Middle frontal gyrus (tissue), 1 donor: Measurements from ENCODE around the gene EXO5.
"Not testable (repeated sequence)": the region's sequence is repeated elsewhere in the genome, so short reads cannot be mapped to it uniquely, and the experiment has no call there.

Experiments used
- DNase-seq: peaks from one replicate; pipeline ENCODE4 v3.0.0-alpha.2; 2015; ENCODE audit warnings: low spot score; ENCODE audit errors: extremely low spot score

EXO5 gene, protein sequence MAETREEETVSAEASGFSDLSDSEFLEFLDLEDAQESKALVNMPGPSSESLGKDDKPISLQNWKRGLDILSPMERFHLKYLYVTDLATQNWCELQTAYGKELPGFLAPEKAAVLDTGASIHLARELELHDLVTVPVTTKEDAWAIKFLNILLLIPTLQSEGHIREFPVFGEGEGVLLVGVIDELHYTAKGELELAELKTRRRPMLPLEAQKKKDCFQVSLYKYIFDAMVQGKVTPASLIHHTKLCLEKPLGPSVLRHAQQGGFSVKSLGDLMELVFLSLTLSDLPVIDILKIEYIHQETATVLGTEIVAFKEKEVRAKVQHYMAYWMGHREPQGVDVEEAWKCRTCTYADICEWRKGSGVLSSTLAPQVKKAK

DNA sequence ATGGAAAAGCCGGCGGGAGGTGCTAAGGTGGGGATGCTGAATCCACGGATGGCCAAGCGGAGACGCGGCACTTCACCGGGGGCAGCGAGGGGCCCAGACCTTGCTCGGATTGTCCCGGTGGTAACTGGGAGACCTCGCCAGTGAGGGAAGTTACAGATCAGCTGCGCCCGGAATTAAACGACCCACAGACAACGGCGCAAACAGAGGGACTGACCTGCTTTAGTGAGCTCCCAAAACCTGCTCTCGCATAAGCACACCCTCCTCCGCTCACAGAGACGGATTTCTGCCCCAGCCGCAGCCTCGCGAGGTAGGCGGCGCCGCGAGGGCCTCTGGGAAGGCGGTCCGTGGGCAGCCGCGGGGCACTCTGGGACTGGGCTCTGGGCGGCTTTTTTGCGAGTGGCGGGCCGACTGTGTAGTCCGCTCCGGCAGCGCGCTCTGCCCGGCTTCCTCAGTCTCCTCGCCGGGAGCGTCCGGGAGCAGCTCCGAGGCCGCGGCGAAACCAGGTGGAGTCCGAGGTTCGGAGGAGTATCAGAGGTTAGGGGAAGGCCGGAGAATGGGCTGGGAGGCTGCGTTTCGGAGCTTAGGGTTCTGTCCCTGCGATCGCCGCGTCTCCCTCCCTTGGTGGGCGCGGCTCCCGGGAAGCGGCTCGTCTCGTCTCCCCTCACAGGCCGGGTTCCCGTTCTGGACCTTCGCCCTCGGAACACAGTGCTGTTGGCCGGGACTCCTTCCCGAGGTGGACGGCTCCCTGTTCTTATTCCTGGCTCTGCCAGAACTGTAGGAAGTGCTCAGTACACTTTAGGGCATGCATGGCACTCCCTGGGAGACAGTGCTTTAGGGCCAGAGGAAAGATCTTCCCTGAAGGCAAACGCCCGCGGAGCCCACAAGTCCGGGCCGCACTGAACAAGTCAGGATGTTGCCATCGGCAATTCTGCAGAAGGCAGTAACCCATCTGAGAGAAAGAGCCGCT lies at the start of gene EXO5:
TSS of gene EXO5 (plus strand) at position 393 of the 967 bp plus-strand sequence. CDS start 5,778 bp downstream, outside the sequence.
- DNase-seq, result peak; percentile 32

DNA sequence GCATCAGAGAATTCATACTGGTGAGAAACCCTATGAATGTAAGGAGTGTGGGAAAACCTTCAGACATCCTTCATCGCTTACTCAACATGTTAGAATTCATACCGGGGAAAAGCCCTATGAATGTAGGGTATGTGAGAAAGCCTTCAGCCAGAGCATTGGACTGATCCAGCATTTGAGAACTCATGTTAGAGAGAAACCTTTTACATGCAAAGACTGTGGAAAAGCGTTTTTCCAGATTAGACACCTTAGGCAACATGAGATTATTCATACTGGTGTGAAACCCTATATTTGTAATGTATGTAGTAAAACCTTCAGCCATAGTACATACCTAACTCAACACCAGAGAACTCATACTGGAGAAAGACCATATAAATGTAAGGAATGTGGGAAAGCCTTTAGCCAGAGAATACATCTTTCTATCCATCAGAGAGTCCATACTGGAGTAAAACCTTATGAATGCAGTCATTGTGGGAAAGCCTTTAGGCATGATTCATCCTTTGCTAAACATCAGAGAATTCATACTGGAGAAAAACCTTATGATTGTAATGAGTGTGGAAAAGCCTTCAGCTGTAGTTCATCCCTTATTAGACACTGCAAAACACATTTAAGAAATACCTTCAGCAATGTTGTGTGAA lies 45.5 kb upstream of the EXO5 start:
- DNase-seq, result no peak

DNA sequence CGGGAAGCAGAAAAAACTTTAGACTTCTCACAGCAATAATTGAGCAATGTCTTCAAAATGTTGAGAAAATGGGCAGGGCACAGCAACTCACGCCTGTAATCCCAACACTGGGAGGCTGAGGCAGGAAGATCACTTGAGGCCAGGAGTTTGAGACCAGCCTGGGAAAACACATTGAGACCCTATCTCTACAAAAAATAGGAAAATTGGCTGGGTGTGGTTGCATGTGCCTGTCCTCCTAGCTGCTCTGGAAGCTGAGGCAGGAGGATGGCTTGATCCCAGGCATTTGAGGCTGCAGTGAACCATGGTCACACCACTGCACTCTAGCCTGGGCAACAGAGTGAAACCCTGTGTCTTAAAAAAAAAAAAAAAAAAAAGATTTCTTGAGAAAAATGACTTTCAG lies 39.2 kb upstream of the EXO5 start:
- DNase-seq, result no peak

DNA sequence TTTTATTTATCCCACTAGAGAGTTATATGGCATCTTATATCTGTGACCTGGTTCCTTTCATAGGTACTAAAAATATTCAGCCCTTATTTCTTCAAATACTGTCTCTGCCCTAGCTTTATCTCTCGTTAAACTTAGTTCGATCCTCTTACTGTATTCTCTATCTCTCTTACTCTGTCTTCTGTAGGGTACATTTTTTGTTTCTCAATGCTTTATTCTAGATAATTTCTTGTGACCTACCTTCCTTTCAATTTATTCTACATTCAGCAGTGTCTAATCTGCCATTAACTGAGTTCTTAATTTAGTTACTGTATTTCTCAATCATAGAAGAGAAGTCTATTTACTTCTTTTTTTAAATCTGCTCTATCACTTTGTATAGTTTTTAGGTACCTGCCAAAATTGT lies 33.3 kb upstream of the EXO5 start:
- no peak for DNase-seq

DNA sequence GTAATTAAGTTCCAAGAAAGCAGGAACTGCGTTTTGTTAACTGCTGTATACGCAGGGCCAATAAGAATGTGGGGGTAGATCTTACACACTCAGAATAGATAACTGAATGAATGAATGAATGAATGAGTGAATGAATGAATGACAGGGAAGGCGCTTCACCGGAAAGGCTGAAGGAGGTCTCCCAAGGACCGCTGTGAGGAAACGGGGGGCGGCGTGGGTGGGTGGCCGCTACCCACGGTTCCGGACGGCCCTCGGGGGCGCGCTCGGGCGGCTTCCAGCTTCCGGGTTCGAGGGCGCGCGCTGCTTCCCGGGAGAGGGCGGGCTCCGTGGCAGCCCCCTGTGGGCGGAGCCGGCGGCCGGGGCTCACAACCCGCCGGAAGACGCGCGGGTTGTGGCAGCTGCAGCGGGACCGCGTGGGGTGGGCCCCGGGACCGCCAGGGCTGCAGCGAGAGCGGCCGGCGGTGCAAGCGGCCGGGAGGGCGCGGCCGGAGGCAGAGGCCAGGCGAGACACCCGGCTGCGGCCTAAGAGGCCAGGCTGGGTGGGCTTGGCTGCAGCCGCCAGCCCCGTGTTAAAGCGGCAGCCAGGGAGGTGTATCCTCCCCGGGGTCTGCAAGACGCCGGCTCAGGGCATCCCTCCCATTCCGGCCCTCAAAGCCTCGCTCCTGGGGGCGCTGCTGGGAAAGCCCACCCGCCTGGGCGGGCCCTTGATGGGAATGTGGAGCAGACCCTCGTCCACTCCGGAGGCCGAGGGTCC lies 31.5 kb upstream of the EXO5 start, which contains the start of gene ZFP69:
TSS of gene ZFP69 (plus strand) at position 367 of the 754 bp plus-strand sequence. CDS start 2,072 bp downstream, outside the sequence.
- DNase-seq, result no peak

DNA sequence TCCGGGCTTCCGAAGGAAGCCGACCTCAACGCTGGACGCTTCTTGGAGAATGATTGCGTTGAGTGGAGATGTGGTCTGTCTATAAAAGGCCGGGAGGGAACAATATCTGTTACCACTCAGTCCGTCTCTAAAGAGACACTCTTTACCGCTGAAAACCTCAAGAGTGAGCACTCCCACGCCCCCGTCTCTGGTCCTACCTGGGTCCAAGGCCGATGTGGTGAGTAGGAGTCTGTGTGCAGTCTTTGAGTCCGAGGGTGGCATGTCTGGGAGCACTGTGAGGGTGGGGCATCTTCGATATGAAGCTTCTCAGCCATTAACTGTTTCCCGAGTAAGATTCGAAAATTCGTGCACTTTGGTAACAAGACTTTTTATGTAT lies 30.9 kb upstream of the EXO5 start:
- no peak for DNase-seq

DNA sequence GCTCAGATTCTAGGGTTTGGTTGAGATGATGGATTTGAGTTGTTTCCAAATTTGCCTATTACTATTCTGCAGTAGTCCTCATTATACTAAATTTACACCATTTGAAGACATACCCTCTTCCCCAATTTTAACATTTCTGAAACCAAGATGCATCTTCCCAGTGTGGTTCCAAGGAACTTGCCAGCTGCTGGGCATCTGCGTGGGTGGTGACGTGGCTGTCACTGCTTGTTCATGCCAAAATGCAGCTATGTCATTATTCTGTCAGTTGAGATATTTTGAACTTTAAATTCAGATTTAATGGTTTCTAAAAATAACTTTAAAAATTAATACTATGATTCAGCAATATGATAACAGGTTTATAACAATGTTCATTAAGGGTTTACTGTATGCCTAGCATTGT lies 30.3 kb upstream of the EXO5 start:
- no peak for DNase-seq

DNA sequence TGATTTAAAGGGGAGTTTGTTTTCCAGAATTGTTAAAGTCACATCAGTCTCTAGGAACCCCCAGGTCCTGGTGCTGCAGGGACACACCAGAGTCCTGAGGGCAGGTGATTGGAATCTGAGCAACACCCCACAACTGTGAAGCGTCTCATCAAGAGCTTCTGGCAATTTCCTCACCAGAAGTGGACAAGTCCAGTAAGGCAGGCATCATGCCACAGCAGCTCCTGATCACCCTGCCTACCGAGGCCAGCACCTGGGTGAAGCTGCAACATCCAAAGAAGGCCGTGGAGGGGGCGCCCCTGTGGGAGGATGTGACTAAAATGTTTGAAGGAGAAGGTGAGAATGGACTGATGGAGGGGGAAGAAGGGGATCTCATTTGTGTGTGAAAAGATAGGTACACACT lies 29.4 kb upstream of the EXO5 start:
- no peak for DNase-seq

DNA sequence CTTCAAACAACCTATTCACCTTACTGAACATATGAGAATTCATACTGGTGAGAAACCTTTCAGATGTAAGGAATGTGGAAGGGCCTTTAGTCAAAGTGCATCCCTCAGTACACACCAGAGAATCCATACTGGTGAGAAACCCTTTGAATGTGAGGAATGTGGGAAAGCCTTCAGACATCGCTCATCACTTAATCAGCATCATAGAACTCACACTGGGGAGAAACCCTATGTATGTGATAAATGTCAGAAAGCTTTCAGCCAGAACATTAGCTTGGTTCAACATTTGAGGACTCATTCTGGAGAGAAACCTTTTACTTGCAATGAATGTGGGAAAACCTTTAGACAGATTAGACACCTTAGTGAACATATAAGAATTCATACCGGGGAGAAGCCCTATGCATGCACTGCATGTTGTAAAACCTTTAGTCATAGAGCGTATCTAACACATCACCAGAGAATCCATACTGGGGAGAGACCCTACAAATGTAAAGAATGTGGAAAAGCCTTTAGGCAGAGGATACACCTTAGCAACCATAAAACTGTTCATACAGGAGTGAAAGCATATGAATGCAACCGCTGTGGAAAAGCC lies 13.2 kb upstream of the EXO5 start:
- DNase-seq, result no peak

DNA sequence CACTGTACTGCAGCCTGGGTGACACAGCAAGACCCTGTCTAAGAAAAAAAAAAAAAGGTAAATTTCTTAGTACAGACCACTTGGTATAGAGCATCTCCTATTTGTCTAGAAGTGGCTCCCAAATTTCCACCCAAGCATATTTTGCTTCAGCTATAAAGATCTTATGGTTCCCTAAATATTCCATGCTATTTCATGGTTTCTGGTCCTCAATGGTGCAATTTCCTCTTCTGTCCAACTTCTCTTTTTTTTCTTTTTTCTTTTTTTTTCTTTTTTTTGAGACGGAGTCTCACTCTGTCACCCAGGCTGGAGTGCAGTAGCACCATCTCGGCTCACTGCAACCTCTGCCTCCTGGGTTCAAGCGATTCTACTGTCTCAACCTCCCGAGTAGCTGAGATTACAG lies 5.9 kb upstream of the EXO5 start:
- DNase-seq, result not testable (repeated sequence)

DNA sequence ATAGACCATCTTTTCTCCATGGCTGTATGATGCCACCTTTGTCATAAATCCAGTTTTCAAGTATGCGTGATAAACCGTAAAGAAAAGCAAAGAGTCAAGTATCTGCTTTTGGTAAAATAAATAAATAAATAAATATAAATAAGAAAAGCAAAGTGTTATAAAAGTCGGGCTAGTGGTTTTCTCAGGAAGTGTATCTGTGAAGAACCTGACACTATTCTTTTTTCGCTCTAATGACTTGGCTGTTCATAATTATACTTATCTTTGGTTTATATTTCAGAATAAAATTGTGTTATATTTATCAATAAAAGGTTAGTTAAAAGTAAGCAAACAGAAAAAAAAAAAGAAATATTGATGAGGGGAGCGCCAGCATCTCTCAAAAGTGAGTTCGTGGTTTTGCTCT lies 594 bp upstream of the EXO5 start:
- DNase-seq, result no peak

DNA sequence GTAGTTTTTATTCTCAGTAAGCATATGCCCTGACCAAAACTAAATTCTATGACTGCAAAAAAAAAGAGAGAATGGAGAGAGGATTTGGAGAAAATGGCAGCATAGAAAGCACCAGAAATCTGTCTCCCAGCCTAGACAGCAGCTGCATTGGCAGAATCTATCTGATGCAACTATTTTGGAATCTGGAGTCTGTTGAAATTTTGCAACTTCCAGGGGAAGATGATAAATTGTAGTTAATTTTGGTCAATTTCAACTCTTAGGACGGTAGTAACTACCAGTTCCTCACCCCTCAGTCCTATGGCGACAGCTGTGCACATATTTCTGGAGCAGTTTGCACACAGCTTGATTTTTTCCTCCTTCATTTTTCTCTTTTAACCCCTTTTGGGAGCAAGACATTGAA lies 10.9 kb downstream of the EXO5 start:
- DNase-seq, result no peak

DNA sequence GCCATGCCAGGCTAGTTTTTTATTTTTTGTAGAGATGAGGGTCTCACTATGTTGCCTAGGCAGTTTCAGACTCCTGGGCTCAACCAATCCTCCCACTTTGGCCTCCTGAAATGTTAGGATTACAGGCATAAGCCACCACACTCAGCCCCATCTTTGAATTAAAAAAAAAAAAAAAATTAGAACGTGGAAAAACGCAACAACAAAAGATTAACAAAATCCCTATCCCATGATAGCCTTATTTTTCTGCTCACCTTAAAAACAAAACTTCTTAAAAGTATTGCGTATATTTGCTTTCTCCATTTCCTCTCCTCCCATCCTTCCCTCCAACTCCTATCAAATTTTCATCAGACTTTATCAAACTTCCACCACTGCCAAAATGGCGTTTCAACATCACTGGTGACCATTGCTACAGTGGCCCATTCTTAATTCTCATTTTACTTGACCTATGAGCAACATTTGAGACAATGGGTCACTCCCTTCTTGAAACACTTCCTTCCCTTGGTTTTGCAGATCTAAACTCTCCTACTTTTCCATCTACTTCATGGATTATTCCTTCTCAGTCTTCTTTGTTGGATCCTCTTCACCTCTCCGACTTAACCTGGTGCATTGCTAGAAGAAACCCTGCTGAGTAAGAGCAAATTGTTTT lies 22.3 kb downstream of the EXO5 start:
- DNase-seq, result no peak

DNA sequence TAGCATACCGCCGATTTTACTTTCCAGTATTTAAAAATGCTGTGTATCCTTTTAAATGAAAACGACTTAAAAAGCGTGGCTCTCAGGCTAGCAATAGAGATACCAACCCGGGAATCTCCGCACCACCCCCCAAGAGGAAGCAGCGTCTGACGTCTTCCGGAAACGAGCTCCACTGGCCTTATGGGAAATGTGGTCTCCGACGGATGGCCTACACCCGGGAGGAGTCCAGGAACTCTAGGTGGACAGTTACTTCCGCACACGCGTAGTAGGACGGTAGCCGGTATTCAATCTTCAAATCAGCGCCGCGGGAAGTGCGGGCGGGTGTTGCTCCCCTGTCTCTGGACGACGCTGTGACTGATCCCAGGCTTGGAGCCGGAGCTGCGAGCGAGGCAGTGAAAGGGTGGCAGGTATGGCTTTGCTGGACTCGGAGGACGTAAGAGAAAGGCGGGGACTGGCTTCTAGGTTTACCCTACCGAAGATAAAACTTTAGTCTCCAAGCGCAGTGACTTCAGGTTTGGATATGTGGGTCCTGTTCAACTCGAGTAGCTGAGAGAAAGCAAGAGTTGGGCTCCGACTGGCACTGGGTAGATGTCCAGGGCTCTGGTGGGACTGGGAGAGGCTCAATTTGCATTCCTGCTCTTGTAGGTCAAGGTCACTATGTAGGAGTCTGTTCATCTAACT lies 23.0 kb downstream of the EXO5 start, which contains the start of gene ZNF684:
TSS of gene ZNF684 (plus strand) at position 257 of the 681 bp plus-strand sequence. CDS start 1,530 bp downstream, outside the sequence.
- DNase-seq, result peak; percentile 91

DNA sequence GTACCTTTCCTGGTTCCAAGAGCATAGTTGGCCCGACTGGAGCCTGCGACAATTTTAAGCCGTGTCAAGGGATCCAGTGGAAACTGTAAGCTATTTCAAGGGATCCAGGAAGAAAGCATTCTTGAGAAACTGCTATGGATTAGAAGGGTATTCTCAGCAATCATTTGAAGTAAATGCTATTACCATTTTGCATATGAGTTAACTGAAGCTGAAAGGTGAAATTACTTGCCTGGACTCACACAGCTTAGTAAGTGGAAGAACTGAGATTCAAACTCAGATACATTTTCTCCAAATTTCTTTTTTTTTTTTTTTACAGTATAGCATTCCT lies 23.5 kb downstream of the EXO5 start:
- DNase-seq, result no peak

DNA sequence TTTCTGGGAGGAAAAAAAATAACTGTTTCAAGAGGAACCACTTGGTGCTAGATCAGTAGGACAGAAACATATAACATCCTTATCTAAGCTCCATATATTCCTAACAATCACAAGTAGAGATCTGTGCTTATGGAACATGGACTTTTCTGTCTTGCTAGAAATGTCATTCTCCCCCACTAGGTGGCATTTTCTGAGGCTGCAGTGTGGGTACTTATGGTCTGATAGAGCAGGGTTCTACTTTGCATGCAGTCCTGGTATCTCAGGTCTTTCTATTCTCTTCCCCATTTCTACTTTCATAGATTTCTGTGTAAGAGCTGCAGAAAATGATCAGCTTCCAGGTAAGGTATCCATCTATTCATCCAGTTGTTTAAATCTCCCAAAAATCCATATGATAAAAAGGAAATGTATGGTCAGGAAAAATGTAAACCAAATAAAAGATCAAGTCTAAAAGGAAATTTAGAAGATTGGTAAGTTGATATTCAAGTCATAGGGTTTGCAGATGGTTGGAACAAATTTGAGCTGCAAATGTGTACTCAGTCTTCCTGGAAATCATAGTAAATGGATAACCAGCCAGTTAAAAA lies 24.4 kb downstream of the EXO5 start:
- DNase-seq, result no peak

DNA sequence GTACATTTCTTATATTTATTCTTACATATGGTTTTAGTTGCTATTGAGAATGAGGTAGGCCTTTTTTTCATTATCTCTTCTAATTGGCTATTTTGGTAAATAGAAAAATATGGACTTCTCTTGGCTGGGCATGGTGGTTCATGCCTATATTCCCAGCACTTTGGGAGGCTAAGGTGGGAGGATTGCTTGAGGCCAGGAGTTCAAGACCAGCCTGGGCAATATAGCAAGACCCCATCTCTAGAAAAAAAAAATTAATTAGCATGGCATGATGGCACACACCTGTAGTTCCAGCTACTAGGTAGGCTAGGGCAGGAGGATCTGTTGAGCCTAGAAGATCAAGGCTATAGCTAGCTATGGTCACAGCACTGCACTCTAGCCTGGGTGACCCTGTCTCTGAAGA lies 26.0 kb downstream of the EXO5 start:
- no peak for DNase-seq

DNA sequence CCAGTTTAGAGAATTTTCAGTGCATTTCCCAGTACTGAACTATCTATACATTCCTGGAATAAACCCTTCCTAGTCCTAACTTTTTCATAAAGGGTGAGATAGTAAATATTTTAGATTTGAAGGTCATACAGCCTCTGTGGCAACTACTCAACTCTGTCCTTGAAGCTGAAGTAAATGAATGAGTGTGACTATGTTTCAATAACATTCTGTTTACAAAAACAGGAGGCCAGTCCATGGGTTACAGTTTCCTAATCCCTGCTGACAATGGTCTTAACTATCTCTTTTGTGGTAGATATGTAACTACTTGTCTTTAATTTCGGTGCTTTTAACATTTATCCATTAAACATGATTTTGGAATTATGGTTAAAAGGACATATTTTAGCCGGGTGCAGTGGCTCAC lies 27.2 kb downstream of the EXO5 start:
- DNase-seq, result no peak

DNA sequence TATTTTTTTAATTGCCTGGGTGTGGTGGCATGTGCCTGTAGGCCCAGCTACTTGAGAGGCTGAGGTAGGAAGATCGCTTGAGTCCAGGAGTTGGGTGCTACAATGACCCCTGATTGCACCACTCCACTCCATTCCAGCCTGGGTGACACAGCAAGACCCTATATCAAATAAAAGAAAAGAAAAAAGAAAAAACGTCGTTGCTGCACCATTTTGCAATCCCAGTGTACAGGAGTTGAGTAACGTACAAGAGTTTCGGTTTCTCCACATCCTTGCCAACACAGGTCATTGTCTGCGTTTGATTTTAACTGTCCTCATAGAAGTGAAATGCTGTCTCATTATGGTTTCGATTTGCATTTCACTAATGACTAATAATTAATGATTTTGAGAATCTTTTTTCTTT lies 30.8 kb downstream of the EXO5 start:
- DNase-seq, result no peak
